Stimulated activated CD8-positive, alpha-beta memory T cell treated with anti-CD3 and anti-CD28 coated beads, Interleukin-7, amount 100 ng/mL, for 1 hour (primary cell): Measurements from ENCODE around the gene ABLIM2.
"Not testable (repeated sequence)": the region's sequence is repeated elsewhere in the genome, so short reads cannot be mapped to it uniquely, and the experiment has no call there.

Source experiments
- DNase-seq, 2 donors: peaks; one replicate each; pipeline ENCODE4 v3.0.0-alpha.2; 2020; ENCODE audit warnings: low read depth in 2 of 2

The ABLIM2 gene

DNA sequence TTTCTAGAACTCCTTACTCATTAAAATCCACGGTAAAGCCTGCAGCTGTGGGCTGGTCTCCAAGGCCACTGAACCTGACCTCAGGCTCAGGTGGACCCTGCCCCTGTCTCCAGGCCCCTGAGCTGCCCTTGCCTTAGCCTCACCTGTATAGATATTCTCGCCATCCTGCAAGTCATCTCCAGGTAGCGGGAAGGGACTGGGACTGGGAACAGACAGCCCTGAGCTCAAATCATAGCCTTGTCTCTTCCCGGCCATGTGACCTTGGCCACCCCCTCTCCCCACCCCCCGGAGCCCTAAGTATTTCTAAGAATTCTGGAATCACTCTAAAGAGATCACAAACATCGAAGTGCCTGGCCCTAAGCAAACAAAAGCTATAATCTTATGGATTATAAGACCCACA lies 17.7 kb downstream of the ABLIM2 start:
- DNase-seq = no peak

- not testable (repeated sequence) for DNase-seq
These were observed 18.9 kb downstream of the ABLIM2 start for GRCh38 chr4:8139726-8140125.

DNA sequence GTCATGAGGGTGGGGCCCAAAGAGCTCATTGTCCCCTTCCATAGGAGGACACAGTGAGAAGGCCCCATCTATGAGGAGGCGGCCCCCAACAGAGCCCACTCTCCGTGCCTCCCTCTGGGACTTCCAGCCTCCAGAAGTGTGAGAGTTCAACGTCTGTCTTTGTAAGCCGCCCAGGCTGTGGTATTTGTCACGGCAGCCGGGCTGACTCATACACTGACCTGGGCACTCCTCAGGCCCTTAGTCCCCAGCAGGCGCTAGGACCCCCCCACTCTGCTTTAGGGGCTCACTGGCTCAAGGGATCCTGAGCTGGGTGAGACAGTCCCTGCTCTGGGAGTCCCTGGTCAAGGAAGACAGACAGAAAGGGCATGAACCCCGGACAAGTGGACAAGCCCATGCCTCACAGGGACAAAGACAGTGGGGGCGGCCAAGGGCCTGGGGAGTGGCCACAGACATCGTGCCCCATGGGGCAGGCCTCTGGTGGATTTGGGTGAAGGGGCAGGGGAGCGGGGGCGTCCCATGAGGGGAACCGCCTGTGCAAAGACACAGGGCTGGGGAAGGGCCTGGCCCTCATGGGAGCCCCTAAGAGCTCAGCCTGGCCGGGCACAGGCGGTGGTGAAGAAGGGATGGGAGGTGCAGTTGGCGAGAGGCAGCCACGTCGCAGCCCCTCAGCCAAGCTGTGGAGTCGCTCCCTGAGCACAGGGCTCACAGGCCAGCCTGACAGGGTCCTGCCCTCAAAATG lies 21.5 kb downstream of the ABLIM2 start:
- DNase-seq = no peak

- DNase-seq = no peak
These were observed 22.1 kb downstream of the ABLIM2 start for GRCh38 chr4:8136529-8136928.

DNA sequence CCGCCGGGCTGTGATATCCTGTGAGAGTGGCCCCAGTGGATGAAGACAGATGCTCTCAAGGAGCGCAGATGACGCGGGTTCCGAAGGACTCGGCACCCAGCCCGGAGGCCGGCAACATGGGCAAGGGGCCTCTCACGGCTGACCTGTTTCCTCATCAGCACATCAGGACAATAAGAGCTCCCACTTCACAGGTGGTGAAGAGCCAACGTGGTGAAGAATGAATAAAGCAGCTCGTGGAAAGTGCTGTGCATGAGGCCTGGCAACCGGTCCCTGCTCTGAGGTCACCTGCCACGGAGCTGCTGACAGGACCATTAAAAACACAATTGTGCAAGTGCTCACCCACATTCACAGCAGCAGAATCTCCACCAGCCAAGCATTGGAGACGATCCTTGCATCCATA lies 22.9 kb downstream of the ABLIM2 start:
- DNase-seq = no peak

DNA sequence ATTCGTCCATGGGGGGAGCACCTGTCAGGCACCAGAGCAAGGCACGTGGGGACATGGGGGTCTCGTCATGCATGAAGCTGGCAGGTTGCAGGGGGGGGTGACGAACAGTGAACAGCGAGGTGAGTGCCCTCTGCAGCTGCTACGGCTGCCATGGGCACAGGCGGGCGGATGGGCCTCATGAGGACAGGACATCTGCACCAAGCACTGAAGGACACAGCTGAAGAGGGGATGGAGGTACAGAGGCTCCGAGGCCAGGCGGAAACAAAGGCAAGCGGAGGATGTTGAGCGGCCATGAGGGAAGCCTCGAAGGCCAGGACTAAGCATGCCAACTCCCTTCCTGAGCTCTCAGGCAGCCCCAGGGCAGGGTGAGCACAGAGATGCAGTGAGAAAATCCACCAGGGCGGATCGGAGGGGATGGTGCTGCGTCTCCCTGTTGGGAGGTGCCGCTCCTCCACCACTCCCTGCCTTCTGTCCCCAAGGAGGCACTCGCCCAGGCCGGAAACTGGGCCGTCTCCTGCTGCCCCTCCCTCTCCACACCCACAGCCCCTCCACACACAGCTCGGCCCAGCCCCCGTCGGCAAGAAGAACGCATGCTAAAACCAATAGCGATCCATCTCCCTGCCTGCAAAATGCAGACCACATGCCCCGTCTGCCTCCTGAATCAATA lies 24.6 kb downstream of the ABLIM2 start:
- DNase-seq = no peak

DNA sequence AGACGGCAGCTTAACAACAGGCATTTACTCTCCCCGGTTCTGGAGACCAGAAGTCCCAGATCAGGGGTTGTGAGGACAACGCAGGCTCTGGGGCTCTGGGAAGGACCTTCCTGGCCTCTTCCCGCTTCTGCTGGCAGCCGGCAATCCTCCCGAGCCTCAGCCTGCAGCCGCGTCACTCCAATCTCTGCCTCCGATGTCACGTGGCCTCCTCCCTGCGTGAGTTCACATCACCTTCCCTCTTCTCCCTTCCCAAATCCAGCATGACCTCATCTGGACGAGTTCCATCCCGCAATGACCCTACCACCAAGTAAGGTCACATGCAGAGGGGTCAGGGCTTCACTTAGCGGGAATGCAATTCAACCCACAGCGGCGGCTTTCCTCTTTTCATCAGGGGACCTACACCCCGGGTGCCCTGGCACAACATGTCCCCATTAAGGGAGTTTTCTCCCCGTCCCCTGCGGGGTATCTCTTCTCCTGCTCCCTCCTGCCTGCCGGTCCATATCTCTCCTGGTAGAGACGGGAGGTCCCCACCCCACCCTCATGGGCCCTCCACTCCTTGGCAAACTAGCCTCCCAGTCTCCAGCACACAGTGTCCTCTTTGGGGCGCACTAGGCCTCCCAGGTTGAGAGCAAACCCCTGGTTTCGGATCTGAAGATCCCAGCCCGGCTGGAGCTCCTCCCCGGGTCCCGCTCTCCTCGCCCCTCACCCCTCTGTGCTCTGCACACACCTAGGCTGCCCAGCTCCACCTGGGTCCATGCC lies 25.5 kb downstream of the ABLIM2 start:
- DNase-seq = no peak

DNA sequence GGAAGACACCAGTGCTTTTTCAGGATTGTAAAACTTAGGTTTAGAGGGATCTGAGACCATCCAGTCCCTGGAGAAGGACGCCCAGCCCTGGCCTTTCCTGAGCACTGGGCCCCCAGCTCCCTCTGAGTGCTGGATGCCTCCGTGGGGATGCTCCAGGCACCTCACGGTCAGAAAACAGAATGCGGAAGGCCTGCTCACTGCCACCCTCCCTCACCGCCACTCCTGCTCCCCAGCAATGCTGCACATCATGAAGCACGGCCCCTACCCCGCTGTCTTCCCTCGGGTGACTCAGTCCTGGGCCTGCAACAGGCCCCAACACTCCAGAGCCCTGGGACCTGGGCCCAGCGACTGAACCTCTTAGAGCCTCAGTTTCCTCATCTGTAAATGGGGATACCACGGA lies 26.2 kb downstream of the ABLIM2 start:
- no peak for DNase-seq

DNA sequence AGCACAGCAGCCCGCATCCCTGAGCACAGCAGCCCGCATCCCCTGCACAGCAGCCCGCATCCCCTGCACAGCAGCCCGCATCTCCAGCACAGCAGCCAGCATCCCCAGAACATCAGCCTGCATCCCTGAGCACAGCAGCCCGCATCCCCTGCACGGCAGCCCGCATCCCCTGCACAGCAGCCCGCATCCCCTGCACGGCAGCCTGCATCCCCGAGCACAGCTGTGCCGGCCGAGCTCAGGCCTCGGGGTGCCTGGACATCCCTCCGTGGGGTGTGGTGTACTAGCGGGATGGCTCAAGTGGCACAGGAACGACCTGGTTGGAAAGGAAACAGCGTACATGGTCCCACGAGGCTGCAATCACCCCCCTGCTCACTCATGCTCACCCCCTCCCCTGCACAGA lies 26.8 kb downstream of the ABLIM2 start:
- no peak for DNase-seq

- DNase-seq = no peak
These were observed 27.4 kb downstream of the ABLIM2 start for GRCh38 chr4:8131210-8131609.

DNA sequence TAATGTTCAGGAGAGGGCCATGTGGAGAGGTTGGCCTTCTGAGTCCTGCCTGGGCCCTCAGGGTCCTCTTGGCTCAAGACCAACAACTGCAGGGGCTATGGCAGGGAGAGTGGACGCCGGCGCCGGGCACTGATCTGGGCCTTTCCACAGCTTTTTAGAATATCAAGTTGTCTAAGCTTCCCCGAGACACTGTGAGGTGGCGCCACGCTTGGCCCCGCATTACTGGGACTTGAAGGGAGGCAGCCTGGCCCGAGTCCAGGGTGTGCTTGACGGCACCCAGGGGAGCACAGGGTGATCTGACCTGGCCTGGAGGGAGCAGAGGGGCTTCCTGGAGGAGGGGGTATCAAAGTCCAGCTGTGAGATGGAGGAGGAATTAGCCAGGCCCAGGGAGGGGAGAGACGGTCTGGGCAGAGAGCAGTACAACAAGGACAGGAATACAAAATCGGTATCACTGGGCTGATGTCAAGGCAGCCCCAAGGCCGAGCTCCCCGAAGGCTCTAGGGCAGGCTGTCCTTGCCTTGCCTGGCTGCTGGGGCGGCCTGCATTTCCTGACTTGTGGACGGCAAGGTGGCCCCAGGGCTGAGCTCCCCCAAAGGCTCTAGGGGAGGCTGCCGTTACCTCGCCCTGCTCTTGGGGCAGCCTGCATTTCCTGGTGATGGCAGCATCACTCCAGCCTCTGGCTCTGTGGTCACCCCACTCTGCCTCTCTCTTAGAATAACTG lies 28.1 kb downstream of the ABLIM2 start:
- DNase-seq = no peak

- DNase-seq = no peak
These were observed 28.8 kb downstream of the ABLIM2 start for GRCh38 chr4:8129785-8130184.

GRCh38 chr4:8129136-8129535 lies 29.5 kb downstream of the ABLIM2 start:
- DNase-seq = no peak

- no peak for DNase-seq
These were observed 30.3 kb downstream of the ABLIM2 start for GRCh38 chr4:8128100-8128856.

- DNase-seq = no peak
These were observed 31.4 kb downstream of the ABLIM2 start for GRCh38 chr4:8127051-8127826.

DNA sequence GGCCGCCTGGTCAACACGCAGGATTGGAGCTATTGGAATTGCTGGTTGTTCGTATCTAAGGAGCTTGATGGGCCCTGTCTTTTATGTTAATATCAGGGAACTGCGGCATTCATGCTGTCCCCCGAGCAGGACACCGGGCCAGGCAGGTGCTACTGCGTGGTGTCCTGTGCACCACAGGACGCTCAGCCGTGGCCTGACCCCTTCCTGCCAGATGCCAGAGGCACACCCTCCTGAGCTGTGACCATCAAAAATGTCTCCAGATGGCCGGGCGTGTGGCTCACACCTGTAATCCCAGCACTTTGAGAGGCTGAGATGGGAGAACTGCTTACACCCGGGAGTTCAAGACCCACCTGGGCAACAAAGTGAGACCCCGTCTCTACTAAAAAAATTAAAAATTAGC lies 32.1 kb downstream of the ABLIM2 start:
- DNase-seq = no peak

- DNase-seq = no peak
These were observed 33.0 kb downstream of the ABLIM2 start for GRCh38 chr4:8125526-8126056.

- no peak for DNase-seq
These were observed 34.7 kb downstream of the ABLIM2 start for GRCh38 chr4:8123870-8124269.

- no peak for DNase-seq
These were observed 35.2 kb downstream of the ABLIM2 start for GRCh38 chr4:8123389-8123788.

GRCh38 chr4:8122746-8123145 lies 35.9 kb downstream of the ABLIM2 start:
- no peak for DNase-seq
